Osteoblast (primary cell): Measurements from ENCODE around the gene ZNF18. TPM values are rescaled to one million over a fixed set of nuclear protein-coding genes. Genes with fewer than 3 reads are reported as not detected.
"Not testable (repeated sequence)": the region's sequence is repeated elsewhere in the genome, so short reads cannot be mapped to it uniquely, and the experiment has no call there.

Experiments used
- DNase-seq: peaks from one replicate; pipeline ENCODE4 v3.0.0; 2011; ENCODE audit warnings: low spot score, mixed read lengths; ENCODE audit not compliant: insufficient read length; ENCODE audit errors: missing footprints
- H2AFZ ChIP-seq: 2 replicates; pipeline ENCODE4 v1.6.0; 2011; ENCODE audit warnings: mild to moderate bottlenecking, low read length
- H3K27ac ChIP-seq: 2 replicates; pipeline ENCODE4 v1.5.1; 2011; ENCODE audit warnings: mild to moderate bottlenecking, low read depth, low read length, moderate library complexity
- H3K27me3 ChIP-seq: 2 replicates; pipeline ENCODE4 v1.6.0; 2012; ENCODE audit warnings: mild to moderate bottlenecking, control low read depth, inconsistent platforms, low read length, moderate library complexity; ENCODE audit not compliant: insufficient read depth
- H3K36me3 ChIP-seq: 2 replicates; pipeline ENCODE4 v1.5.1; 2011; ENCODE audit warnings: mild to moderate bottlenecking, low read length, control low read depth, moderate library complexity; ENCODE audit not compliant: insufficient read depth
- H3K4me1 ChIP-seq: 2 replicates; pipeline ENCODE4 v1.5.1; 2011; ENCODE audit warnings: mild to moderate bottlenecking, low read length, control low read depth, moderate library complexity; ENCODE audit not compliant: insufficient read depth
- H3K4me2 ChIP-seq: 2 replicates; pipeline ENCODE4 v1.6.0; 2011; ENCODE audit warnings: mild to moderate bottlenecking, low read length; ENCODE audit not compliant: insufficient read depth
- H3K4me3 ChIP-seq: fragments of 200-600 bp; sonication (generic); 3 replicates; pipeline ENCODE4 v1.5.1; 2012; ENCODE audit warnings: mild to moderate bottlenecking, low read length, inconsistent platforms; ENCODE audit not compliant: insufficient read depth
- H3K79me2 ChIP-seq: 2 replicates; pipeline ENCODE4 v1.6.0; 2012; ENCODE audit warnings: mild to moderate bottlenecking, low read length, control low read depth, inconsistent platforms; ENCODE audit not compliant: insufficient read depth
- H3K9me3 ChIP-seq: 2 replicates; pipeline ENCODE4 v1.5.1; 2011; ENCODE audit warnings: low read depth, low read length, control low read depth
- H4K20me1 ChIP-seq: 2 replicates; pipeline ENCODE4 v1.6.0; 2012; ENCODE audit warnings: mild to moderate bottlenecking, low read length, control low read depth; ENCODE audit not compliant: insufficient read depth
- total RNA-seq: library from RNA; depleted of rRNA; stranded (reverse); fragments of >200 nt; gene quantifications from 2 replicates; pipeline ENCODE4 v1.2.3, GENCODE V29; 2012
- TF ChIP-seq, protein P1 (sequence below): IDR thresholded peaks from 2 replicates; pipeline ENCODE4 v1.5.1; 2011; ENCODE audit warnings: mild to moderate bottlenecking, low read depth, low read length, moderate library complexity; ENCODE audit errors: extremely low read depth

ZNF18 gene
- total RNA-seq, 1 donor, result 13.4 TPM

DNA sequence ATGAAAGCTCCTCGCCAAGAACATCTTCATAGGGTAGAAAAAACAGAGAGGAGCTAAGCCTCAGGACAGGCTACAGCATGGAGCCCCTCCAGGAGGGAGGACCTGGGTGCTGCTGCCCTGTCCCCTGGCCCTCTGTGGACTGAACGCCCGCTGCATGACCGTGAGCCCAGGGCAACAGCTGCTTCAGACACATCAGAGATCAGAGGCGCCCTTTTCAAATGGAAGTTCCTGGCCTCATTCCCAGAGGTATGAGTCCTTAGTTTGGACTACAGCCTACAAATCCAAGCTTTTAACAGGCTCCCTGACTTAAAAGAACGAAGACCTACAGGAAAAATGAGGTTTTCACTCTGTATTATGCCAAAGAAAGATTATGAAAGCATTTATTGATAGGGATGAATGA, 48.5 kb downstream of the ZNF18 start:
- peak; percentile 92 for DNase-seq
- H3K27me3 ChIP-seq, result no peaks in the 10 kb centered on the region
- peak overlapping the region; percentile 50 for H3K4me3 ChIP-seq
- TF ChIP-seq, protein P1, sequence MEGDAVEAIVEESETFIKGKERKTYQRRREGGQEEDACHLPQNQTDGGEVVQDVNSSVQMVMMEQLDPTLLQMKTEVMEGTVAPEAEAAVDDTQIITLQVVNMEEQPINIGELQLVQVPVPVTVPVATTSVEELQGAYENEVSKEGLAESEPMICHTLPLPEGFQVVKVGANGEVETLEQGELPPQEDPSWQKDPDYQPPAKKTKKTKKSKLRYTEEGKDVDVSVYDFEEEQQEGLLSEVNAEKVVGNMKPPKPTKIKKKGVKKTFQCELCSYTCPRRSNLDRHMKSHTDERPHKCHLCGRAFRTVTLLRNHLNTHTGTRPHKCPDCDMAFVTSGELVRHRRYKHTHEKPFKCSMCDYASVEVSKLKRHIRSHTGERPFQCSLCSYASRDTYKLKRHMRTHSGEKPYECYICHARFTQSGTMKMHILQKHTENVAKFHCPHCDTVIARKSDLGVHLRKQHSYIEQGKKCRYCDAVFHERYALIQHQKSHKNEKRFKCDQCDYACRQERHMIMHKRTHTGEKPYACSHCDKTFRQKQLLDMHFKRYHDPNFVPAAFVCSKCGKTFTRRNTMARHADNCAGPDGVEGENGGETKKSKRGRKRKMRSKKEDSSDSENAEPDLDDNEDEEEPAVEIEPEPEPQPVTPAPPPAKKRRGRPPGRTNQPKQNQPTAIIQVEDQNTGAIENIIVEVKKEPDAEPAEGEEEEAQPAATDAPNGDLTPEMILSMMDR, result no peak
- peak overlapping the region; percentile 88 for H3K4me2 ChIP-seq
- no peaks in the 10 kb centered on the region for H3K79me2 ChIP-seq
- H3K36me3 ChIP-seq, result no peaks in the 10 kb centered on the region
- no peak overlapping the region for H3K27ac ChIP-seq
- H3K9me3 ChIP-seq, result peaks cover 2% of the 10 kb centered on the region
- no peak overlapping the region for H2AFZ ChIP-seq
- H3K4me1 ChIP-seq, result peaks cover 7% of the 10 kb centered on the region
- H4K20me1 ChIP-seq, result no peaks in the 10 kb centered on the region

DNA sequence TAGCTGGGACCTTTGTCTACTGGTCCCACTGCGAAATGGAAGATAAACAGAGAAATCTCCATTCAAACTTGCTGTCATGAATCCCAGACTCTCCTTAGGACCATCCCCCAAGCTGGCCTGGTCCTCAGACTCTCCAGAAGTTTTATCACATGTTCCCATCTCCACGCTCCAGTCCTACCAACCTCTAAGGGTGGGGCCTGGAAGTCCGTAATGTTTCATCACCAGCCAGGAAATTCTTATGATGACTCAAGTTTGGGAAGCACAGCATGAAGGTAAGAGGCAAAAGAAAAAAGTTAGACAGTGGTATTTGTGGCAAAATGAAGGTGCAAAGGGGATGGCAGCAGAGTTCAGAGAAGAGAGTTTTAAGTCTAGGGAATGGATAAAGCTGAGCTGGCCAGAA, 52.7 kb downstream of the ZNF18 start:
- H3K4me2 ChIP-seq, result no peak overlapping the region
- DNase-seq, result peak; percentile 42
- H3K4me1 ChIP-seq, result peaks cover 4% of the 10 kb centered on the region
- no peaks in the 10 kb centered on the region for H3K79me2 ChIP-seq
- H2AFZ ChIP-seq, result no peak overlapping the region
- no peaks in the 10 kb centered on the region for H3K27me3 ChIP-seq
- no peak overlapping the region for H3K27ac ChIP-seq
- H3K36me3 ChIP-seq, result no peaks in the 10 kb centered on the region
- no peak overlapping the region for H3K4me3 ChIP-seq
- TF ChIP-seq, protein P1, result no peak
- H3K9me3 ChIP-seq, result no peaks in the 10 kb centered on the region
- H4K20me1 ChIP-seq, result no peaks in the 10 kb centered on the region

DNA sequence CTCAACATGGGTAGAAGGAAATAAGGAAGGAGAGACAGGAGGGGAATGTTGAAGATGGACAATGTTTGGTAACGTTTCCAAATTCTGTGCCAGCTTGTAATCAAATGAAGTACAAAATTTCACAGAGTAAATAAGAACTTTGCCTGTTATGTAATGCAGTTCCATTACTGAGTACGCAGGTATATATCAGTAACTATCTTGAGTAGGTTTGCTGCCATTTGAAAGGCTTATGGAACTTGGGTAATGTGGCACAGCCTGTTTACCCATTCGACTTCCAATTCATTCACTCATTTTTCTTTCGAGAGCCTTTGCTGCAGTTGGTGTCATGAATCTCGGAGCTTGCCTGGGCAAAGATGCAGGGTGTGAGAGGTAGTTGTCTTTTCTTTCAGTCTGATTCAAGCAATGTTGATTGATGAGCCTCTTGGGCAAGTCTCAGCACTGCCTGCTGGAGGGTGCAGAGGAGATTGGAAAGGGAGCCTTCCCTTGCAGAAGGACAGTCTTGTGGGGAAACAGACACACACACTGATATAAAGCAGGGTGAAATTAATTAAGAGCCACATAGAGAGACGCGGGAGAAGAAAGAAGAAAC, 53.4 kb downstream of the ZNF18 start:
- Histone ChIP-seq H2AFZ (no peak overlapping the region), H4K20me1 (no peaks in the 10 kb centered on the region), H3K27ac (no peak overlapping the region), H3K4me2 (no peak overlapping the region), H3K36me3 (no peaks in the 10 kb centered on the region), H3K4me1 (no peaks in the 10 kb centered on the region), H3K4me3 (no peak overlapping the region), H3K79me2 (no peaks in the 10 kb centered on the region), H3K27me3 (no peaks in the 10 kb centered on the region), H3K9me3 (no peaks in the 10 kb centered on the region)
- peak; percentile 31 for DNase-seq
- TF ChIP-seq, protein P1, result no peak

DNA sequence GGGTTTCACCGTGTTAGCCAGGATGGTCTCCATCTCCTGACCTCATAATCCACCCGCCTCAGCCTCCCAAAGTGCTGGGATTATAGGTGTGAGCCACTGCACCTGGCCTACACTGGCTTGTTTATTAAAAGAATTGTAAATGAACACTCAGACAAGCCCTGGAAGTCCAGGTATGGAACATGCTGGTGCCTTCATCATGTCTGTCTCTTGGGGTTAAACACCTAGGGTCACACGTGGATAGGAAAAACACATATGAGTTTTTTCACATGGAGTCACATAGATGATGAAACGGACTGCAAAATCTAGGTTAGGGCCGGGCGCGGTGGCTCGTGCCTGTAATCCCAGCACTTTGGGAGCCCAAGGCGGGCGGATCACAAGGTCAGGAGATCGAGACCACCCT, 54.2 kb downstream of the ZNF18 start:
- DNase-seq, H3K9me3 ChIP-seq, H2AFZ ChIP-seq, H3K4me2 ChIP-seq, H4K20me1 ChIP-seq, H3K79me2 ChIP-seq, H3K27me3 ChIP-seq, H3K27ac ChIP-seq, H3K4me3 ChIP-seq, H3K36me3 ChIP-seq, H3K4me1 ChIP-seq: not testable (repeated sequence)
